HepG2 (cell line): ENCODE data around the gene SLX4. TPM values are rescaled to one million over a fixed set of nuclear protein-coding genes. Genes with fewer than 3 reads are reported as not detected.

ENCODE experiments used
- CEBPG ChIP-seq: IDR thresholded peaks from 2 replicates; pipeline ENCODE4 v1.6.1; 2016
- GMEB1 ChIP-seq: sonication (generic); formaldehyde crosslinking; IDR thresholded peaks from 2 replicates; pipeline ENCODE4 v1.5.1; 2020; ENCODE audit warnings: missing genetic modification reagents, mild to moderate bottlenecking, borderline replicate concordance
- HIVEP1 ChIP-seq: sonication (generic); formaldehyde crosslinking; IDR thresholded peaks from 2 replicates; pipeline ENCODE4 v1.4.0; 2020; ENCODE audit warnings: mild to moderate bottlenecking, missing genetic modification reagents
- ISL2 ChIP-seq: sonication (generic); formaldehyde crosslinking; IDR thresholded peaks from 2 replicates; pipeline ENCODE4 v1.5.0; 2020; ENCODE audit warnings: missing genetic modification reagents
- LRRFIP1 ChIP-seq: sonication (generic); formaldehyde crosslinking; conservative IDR thresholded peaks from 2 replicates; pipeline ENCODE4 v1.4.0; 2020; ENCODE audit warnings: missing genetic modification reagents
- NONO ChIP-seq, 2 experiments: fragments of 450-650 bp in 1 of 2; sonication (generic) in 1 of 2; formaldehyde crosslinking in 1 of 2; IDR thresholded peaks in 1 of 2; conservative IDR thresholded peaks in 1 of 2; 2 replicates each; pipeline versions ENCODE4 v1.6.1 to v1.8.0; 2017 to 2022; ENCODE audit warnings: mild to moderate bottlenecking in 1 of 2, missing genetic modification reagents in 1 of 2, moderate library complexity in 1 of 2
- STAT6 ChIP-seq: sonication (generic); formaldehyde crosslinking; IDR thresholded peaks from 2 replicates; pipeline ENCODE4 v1.4.0; 2020; ENCODE audit warnings: missing genetic modification reagents, mild to moderate bottlenecking, borderline replicate concordance
- TEF ChIP-seq: sonication (generic); formaldehyde crosslinking; IDR thresholded peaks from 2 replicates; pipeline ENCODE4 v1.5.0; 2020; ENCODE audit warnings: missing genetic modification reagents
- ZFY ChIP-seq: sonication (generic); formaldehyde crosslinking; IDR thresholded peaks from 2 replicates; pipeline ENCODE4 v1.4.0; 2020; ENCODE audit warnings: missing genetic modification reagents
- ZMAT3 ChIP-seq: sonication (generic); formaldehyde crosslinking; conservative IDR thresholded peaks from 2 replicates; pipeline ENCODE4 v1.7.0; 2021; ENCODE audit warnings: missing genetic modification reagents
- ZNF605 ChIP-seq: sonication (generic); formaldehyde crosslinking; IDR thresholded peaks from 2 replicates; pipeline ENCODE4 v1.8.0; 2022; ENCODE audit warnings: mild to moderate bottlenecking, missing genetic modification reagents
- ZNF609 ChIP-seq: sonication (generic); formaldehyde crosslinking; IDR thresholded peaks from 2 replicates; pipeline ENCODE4 v1.4.0; 2020; ENCODE audit warnings: mild to moderate bottlenecking, missing genetic modification reagents, borderline replicate concordance
- ZNF704 ChIP-seq: sonication (generic); formaldehyde crosslinking; IDR thresholded peaks from 2 replicates; pipeline ENCODE4 v1.8.1; 2023; ENCODE audit warnings: mild to moderate bottlenecking, inconsistent platforms, moderate library complexity, missing genetic modification reagents, borderline replicate concordance
- ZNF775 ChIP-seq: sonication (generic); formaldehyde crosslinking; IDR thresholded peaks from 2 replicates; pipeline ENCODE4 v1.4.0; 2020; ENCODE audit warnings: missing genetic modification reagents, mild to moderate bottlenecking, moderate library complexity, borderline replicate concordance
- polyA plus RNA-seq, 8 experiments: library from polyadenylated mRNA; depleted of rRNA in 3 of 8; stranded (reverse) in 7 of 8; unstranded in 1 of 8; fragments of >200 nt; fragmentation: Illumina TruSeq in 4 of 8; extraction: Trizol in 4 of 8; gene quantifications; 2 replicates each; pipeline versions ENCODE4 v1.2.1 to v1.2.3, GENCODE V29; 2011 to 2016; ENCODE audit warnings: low read depth in 4 of 8, missing spikeins in 1 of 8, mixed read lengths in 1 of 8; ENCODE audit not compliant: insufficient read depth in 1 of 8
- total RNA-seq, 5 experiments: library from RNA; depleted of rRNA; stranded (reverse); fragments of >200 nt; fragmentation: Illumina TruSeq; extraction: Trizol; gene quantifications; 2 replicates each; pipeline ENCODE4 v1.2.3, GENCODE V29; 2016; ENCODE audit warnings: low read depth in 1 of 5

SLX4 gene
- total and polyA plus RNA-seq, 2 of the 13 experiments (the other 11 are each of a cell fraction or from before 2014, with no cell fraction given), result 1.1 to 3.6 TPM

- no peak for TF ChIP-seq ZNF609 (CRISPR knock-in tag)
- no peak for TF ChIP-seq LRRFIP1
- TF ChIP-seq ZMAT3 (CRISPR knock-in tag), result 0 out of 2 replicates have a peak, but pooled peaks have one; percentile 11
- TF ChIP-seq ZNF605 (CRISPR knock-in tag), result peak; percentile 54; the same call in 1 of the 2 replicates
- TF ChIP-seq ZFY (CRISPR knock-in tag), result no peak
- TF ChIP-seq HIVEP1, result no peak
- no peak for TF ChIP-seq ZNF775 (CRISPR knock-in tag)
- TF ChIP-seq TEF, result 0 out of 2 replicates have a peak, but pooled peaks have one; percentile 2
- no peak; the same call in 1 of the 2 replicates for TF ChIP-seq GMEB1 (CRISPR knock-in tag)
- 0 out of 2 replicates have a peak, but pooled peaks have one; percentile 16 for TF ChIP-seq ZNF704 (CRISPR knock-in tag)
- TF ChIP-seq CEBPG (CRISPR knock-in tag), result no peak
- no peak for TF ChIP-seq ISL2 (CRISPR knock-in tag)
- 0 out of 2 replicates have a peak, but pooled peaks have one; percentile 49 for TF ChIP-seq STAT6
- TF ChIP-seq NONO (IDR thresholded peaks at IDR 0.05), result no peak
- TF ChIP-seq NONO (CRISPR knock-in tag; conservative IDR thresholded peaks at IDR 0.05), result no peak
Observed at GRCh38 chr16:3610698-3611145, 684 bp downstream of the SLX4 start (continued).
